K562 (cell line): Measurements from ENCODE around the gene DENND5B. TPM values are rescaled to one million over a fixed set of nuclear protein-coding genes. Genes with fewer than 3 reads are reported as not detected.

Experiments
- ATAC-seq: fragments of 200-7000 bp; cut with Tn5 transposase; 3 replicates; pipeline ENCODE4 v1.9.1; 2020; ENCODE audit warnings: moderate library complexity
- BruUV-seq: library from RNA; stranded (reverse); fragments of 400-500 nt; replicated peaks from 2 replicates; lab custom pipeline; 2021; lab: Mats Ljungman, UMichigan
- CTCF ChIA-PET: fragments of 300-600 bp; formaldehyde crosslinking; extraction: SDS; loops from one replicate; lab custom pipeline; 2021; ENCODE audit warnings: low intra/inter-chr PET ratio; lab: Yijun Ruan, JAX
- POLR2A ChIA-PET: fragments of 300-600, 350-650 bp; sonication (Branson Sonifier 250); formaldehyde crosslinking; extraction: SDS; loops from one replicate; lab custom pipeline; 2021; ENCODE audit warnings: antibody characterized with exemption, inconsistent platforms; lab: Yijun Ruan, JAX
- DNase-seq, 4 experiments: peaks; one replicate each; pipeline versions ENCODE4 v3.0.0 to v3.0.0-alpha.2; 2011 to 2018; ENCODE audit warnings: low spot score in 3 of 4, mixed read lengths in 3 of 4; ENCODE audit errors: extremely low read depth in 1 of 4
- FAIRE-seq: peaks from 2 replicates; lab custom pipeline; 2011; peaks lifted over from hg19 to GRCh38; lab: Jason Lieb, UNC
- H2AFZ ChIP-seq: 2 replicates; pipeline ENCODE4 v1.6.0; 2011; ENCODE audit warnings: low read depth, low read length, control low read depth, inconsistent platforms
- H3K27ac ChIP-seq: fragments of 200-600 bp; 3 replicates; pipeline ENCODE4 v1.8.0; 2011; ENCODE audit warnings: low read depth, mild to moderate bottlenecking, control low read depth, inconsistent platforms, low read length, moderate library complexity, mixed read lengths; ENCODE audit errors: extremely low read depth
- H3K27me3 ChIP-seq, 2 experiments: fragments of 300-600 bp in 1 of 2; 2 replicates in 1 of 2; 3 replicates in 1 of 2; pipeline versions ENCODE4 v1.6.0 to v1.8.0; 2011; ENCODE audit warnings: inconsistent platforms in 2 of 2, low read length in 2 of 2, mild to moderate bottlenecking in 1 of 2, mixed read lengths in 1 of 2, moderate library complexity in 1 of 2; ENCODE audit not compliant: control insufficient read depth in 2 of 2, insufficient read depth in 2 of 2
- H3K36me3 ChIP-seq: fragments of 300-600 bp; 3 replicates; pipeline ENCODE4 v1.8.0; 2011; ENCODE audit warnings: mild to moderate bottlenecking, low read length, inconsistent platforms; ENCODE audit not compliant: control insufficient read depth, insufficient read depth
- H3K4me1 ChIP-seq, 2 experiments: fragments of 200-600 bp in 1 of 2; replicated peaks in 1 of 2; 2 replicates in 1 of 2; 3 replicates in 1 of 2; pipeline versions ENCODE4 v1.5.1 to v1.8.0; 2011; ENCODE audit warnings: inconsistent platforms in 2 of 2, low read length in 2 of 2, mild to moderate bottlenecking in 1 of 2, mixed read lengths in 1 of 2, moderate library complexity in 1 of 2; ENCODE audit not compliant: control insufficient read depth in 2 of 2, insufficient read depth in 2 of 2
- H3K4me2 ChIP-seq: 2 replicates; pipeline ENCODE4 v1.6.1; 2011; ENCODE audit warnings: low read length, control low read depth, inconsistent platforms, mixed read lengths; ENCODE audit not compliant: insufficient read depth
- H3K4me3 ChIP-seq: fragments of 200-600 bp; sonication (generic), shearing (Covaris generic); 2 replicates; pipeline ENCODE4 v1.5.1; 2016; ENCODE audit warnings: control low read depth, inconsistent platforms
- H3K79me2 ChIP-seq: fragments of 200-600 bp; 3 replicates; pipeline ENCODE4 v1.8.0; 2011; ENCODE audit warnings: low read length, inconsistent platforms; ENCODE audit not compliant: control insufficient read depth, insufficient read depth
- H3K9ac ChIP-seq, 2 experiments: 2 replicates each; pipeline versions ENCODE4 v1.6.0 to v1.6.1; 2011; ENCODE audit warnings: low read depth in 2 of 2, low read length in 2 of 2, control low read depth in 1 of 2, inconsistent platforms in 1 of 2, mild to moderate bottlenecking in 1 of 2, mixed read lengths in 1 of 2; ENCODE audit not compliant: insufficient read depth in 1 of 2
- H3K9me1 ChIP-seq: one replicate; pipeline ENCODE4 v1.6.0; 2011; ENCODE audit warnings: inconsistent platforms, mild to moderate bottlenecking, low read length, moderate library complexity; ENCODE audit not compliant: control insufficient read depth, insufficient read depth
- H3K9me3 ChIP-seq: replicated peaks from 2 replicates; pipeline ENCODE4 v1.5.1; 2011; ENCODE audit warnings: low read depth, low read length, inconsistent platforms; ENCODE audit not compliant: control insufficient read depth, insufficient read depth
- H4K20me1 ChIP-seq: replicated peaks from 2 replicates; pipeline ENCODE4 v1.6.1; 2011; ENCODE audit warnings: low read length, inconsistent platforms, mixed read lengths; ENCODE audit not compliant: control insufficient read depth, insufficient read depth
- NR2C1 ChIP-seq, 2 experiments: fragments of 450-650 bp; IDR thresholded peaks; 2 replicates each; pipeline ENCODE4 v1.6.1; 2017; ENCODE audit warnings: mild to moderate bottlenecking in 2 of 2, antibody characterized with exemption in 1 of 2, inconsistent platforms in 1 of 2, missing compliant biosample characterization in 1 of 2, missing genetic modification characterization in 1 of 2
- NR2C2 ChIP-seq, 2 experiments: fragments of 200-800 bp in 1 of 2; sonication (Bioruptor generic) in 1 of 2; sonication (generic) in 1 of 2; formaldehyde crosslinking in 1 of 2; IDR thresholded peaks; 2 replicates each; pipeline versions ENCODE4 v1.6.1 to v1.8.0; 2016 to 2022; ENCODE audit warnings: mild to moderate bottlenecking in 1 of 2, missing compliant biosample characterization in 1 of 2, missing genetic modification characterization in 1 of 2, missing genetic modification reagents in 1 of 2
- PHF20 ChIP-seq: fragments of 450-650 bp; IDR thresholded peaks from 2 replicates; pipeline ENCODE4 v1.6.1; 2018; ENCODE audit not compliant: partially characterized antibody
- SLC30A9 ChIP-seq: fragments of 250-450 bp; sonication (Bioruptor Pico); IDR thresholded peaks from 2 replicates; pipeline ENCODE4 v1.8.0; 2022; ENCODE audit warnings: mild to moderate bottlenecking, moderate library complexity
- SMAD2 ChIP-seq: fragments of 150-350 bp; IDR thresholded peaks from 2 replicates; pipeline ENCODE4 v1.6.1; 2014; ENCODE audit warnings: low read depth, mild to moderate bottlenecking, low read length
- ZNF766 ChIP-seq: fragments of 200-800 bp; sonication (Bioruptor generic); conservative IDR thresholded peaks from 2 replicates; pipeline ENCODE4 v1.6.1; 2016; ENCODE audit warnings: missing genetic modification characterization, missing compliant biosample characterization
- ZNF780A ChIP-seq: fragments of 250-450 bp; sonication (Bioruptor Pico); IDR thresholded peaks from 2 replicates; pipeline ENCODE4 v1.5.0; 2021; ENCODE audit warnings: mild to moderate bottlenecking
- WGBS: fragments of 100-300 bp; shearing (Covaris generic); methylation state at CpG from one replicate; pipeline ENCODE4 v1.1.6; 2016; ENCODE audit warnings: low coverage, mixed read lengths; ENCODE audit not compliant: insufficient coverage; ENCODE audit errors: missing lambda C conversion rate; 5-methylcytosine and 5-hydroxymethylcytosine counted together
- in situ Hi-C: fragments of 300-500 bp; cut with MboI; formaldehyde crosslinking; loops from 4 replicates; pipeline ENCODE4 v1.15.0; 2018; ENCODE audit warnings: inconsistent platforms, mixed read lengths
- intact Hi-C: fragments of 100-400 bp; cut with micrococcal nuclease; formaldehyde crosslinking; loops from 2 replicates; pipeline ENCODE4 v1.14.2; 2022
- polyA plus RNA-seq, 8 experiments: library from polyadenylated mRNA; depleted of rRNA in 4 of 8; stranded (reverse) in 5 of 8; unstranded in 3 of 8; fragments of >200 nt; fragmentation: Nextera tagmentation in 2 of 8; fragmentation: Illumina TruSeq in 1 of 8; extraction: Ambion mirVana in 2 of 8; extraction: Trizol in 1 of 8; gene quantifications; 2 replicates each; pipeline versions ENCODE4 v1.2.1 to v1.2.3, GENCODE V29; 2011 to 2014; ENCODE audit warnings: inconsistent platforms in 1 of 8, missing spikeins in 1 of 8
- total RNA-seq, 7 experiments: library from RNA; depleted of rRNA in 6 of 7; stranded (reverse); fragments of >200 nt in 6 of 7; fragmentation: Illumina TruSeq in 2 of 7; extraction: Trizol in 2 of 7; gene quantifications; 2 replicates each; pipeline versions ENCODE4 v1.2.1 to v1.2.3, GENCODE V29; 2011 to 2021; ENCODE audit warnings: low replicate concordance in 1 of 7
- TF ChIP-seq, protein P1 (sequence below), 2 experiments: IDR thresholded peaks in 1 of 2; conservative IDR thresholded peaks in 1 of 2; 2 replicates each; pipeline ENCODE4 v1.6.1; 2016; ENCODE audit warnings: low read depth in 2 of 2, mild to moderate bottlenecking in 1 of 2, missing compliant biosample characterization in 1 of 2, missing genetic modification characterization in 1 of 2, moderate library complexity in 1 of 2

DENND5B gene
- total and polyA plus RNA-seq, 9 of the 15 experiments (the other 6 are each of a cell fraction or from before 2014, with no cell fraction given): 0.99 to 6.0 (median 3.6) TPM

DNA sequence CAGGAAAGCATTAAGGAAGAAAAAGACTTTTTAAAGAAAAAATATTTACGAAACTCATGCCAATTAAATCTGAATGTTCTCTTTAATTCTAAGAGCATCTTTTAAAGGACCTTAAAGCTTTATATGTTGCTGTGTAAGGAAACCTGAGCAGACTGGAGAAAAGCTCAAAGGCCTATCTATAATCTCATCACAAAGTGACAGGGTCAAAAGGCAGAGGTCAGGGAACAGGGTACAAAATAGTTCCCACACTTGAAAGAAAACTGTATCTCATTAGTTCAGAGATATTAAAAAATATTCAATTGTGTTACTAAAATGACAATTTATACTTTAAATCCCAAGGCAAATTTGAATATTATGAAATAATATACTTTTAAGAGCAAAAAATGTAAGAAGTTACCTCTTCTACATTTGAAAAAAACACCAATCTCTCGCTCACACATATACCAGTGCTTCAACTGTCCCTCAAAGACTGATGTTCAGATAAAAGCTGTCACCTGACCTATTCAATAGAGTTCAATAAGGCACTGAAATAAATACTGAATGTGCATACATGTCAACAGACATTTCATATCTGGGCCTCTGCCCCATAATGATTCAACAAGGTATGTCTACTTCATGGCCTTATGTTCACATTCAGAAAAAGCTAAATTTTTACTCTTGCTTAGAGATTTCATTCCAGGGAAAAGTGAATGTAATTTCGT lies 17.9 kb downstream of the DENND5B start:
- no TSS peak for BruUV-seq
- TF ChIP-seq ZNF780A: no peak
- TF ChIP-seq NR2C2 (CRISPR knock-in tag; IDR thresholded peaks at IDR 0.05): no peak
- TF ChIP-seq NR2C2 (tag; IDR thresholded peaks at IDR 0.05): peak; percentile 78
- TF ChIP-seq NR2C1 (IDR thresholded peaks at IDR 0.05): no peak
- TF ChIP-seq NR2C1 (tag; IDR thresholded peaks at IDR 0.05): peak; percentile 50; the same call in 1 of the 2 replicates
- Histone ChIP-seq H3K79me2 (no peaks in the 10 kb centered on the region), H3K27ac (no peak overlapping the region), H3K9me1 (no peaks in the 10 kb centered on the region), H3K4me1 (no peaks in the 10 kb centered on the region), H3K4me2 (no peak overlapping the region), H3K9ac (no peak overlapping the region), H2AFZ (no peak overlapping the region), H4K20me1 (no peaks in the 10 kb centered on the region), H3K9me3 (no peaks in the 10 kb centered on the region), H3K4me3 (no peak overlapping the region), H3K27me3 (peaks cover 3 to 5% of the 10 kb centered on the region in 2 experiments; a peak in 2 of 5 replicates), H3K36me3 (no peaks in the 10 kb centered on the region)
- 15% methylated on average over 3 of the region's 3 CpGs for WGBS
- ATAC-seq (no peak), DNase-seq (no peak), FAIRE-seq (no peak)
- intact Hi-C loops: no loop called here
- ChIA-PET POLR2A (interaction anchor here (0.7 to 1.9 kb wide), 2 partner anchors 12 to 18 kb away, joined by 3 to 6 read pairs; no protein-coding TSS in a partner anchor), CTCF (no interaction called here)
- in situ Hi-C loops: no loop called here

DNA sequence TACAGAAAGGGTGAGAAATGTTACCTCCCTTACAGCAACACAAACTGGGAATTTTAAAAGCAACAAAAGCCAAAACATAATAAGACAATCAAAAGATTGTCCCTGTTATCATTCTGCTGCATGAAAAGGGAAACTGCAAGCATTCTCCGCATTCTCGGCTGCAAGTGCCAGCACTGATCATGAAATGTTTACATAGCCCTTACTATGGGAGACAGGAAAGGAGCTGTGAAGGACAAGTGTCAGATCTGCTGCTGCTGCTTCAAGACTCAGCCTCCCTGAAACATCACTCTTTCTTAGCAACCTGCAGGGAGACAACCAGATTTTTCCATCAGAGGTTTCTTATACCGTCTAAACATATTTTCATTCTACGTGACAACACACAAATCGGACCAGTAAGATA lies 20.1 kb downstream of the DENND5B start:
- Histone ChIP-seq H3K4me2 (no peak overlapping the region), H3K79me2 (no peaks in the 10 kb centered on the region), H4K20me1 (no peaks in the 10 kb centered on the region), H2AFZ (no peak overlapping the region), H3K9me1 (no peaks in the 10 kb centered on the region), H3K9me3 (no peaks in the 10 kb centered on the region), H3K4me3 (no peak overlapping the region), H3K9ac (no peak overlapping the region), H3K27me3 (peaks cover 3 to 5% of the 10 kb centered on the region in 2 experiments; a peak in 1 of 5 replicates), H3K27ac (no peak overlapping the region), H3K36me3 (no peaks in the 10 kb centered on the region), H3K4me1 (no peaks in the 10 kb centered on the region)
- 3% methylated on average over 5 of the region's 5 CpGs for WGBS
- no peak for TF ChIP-seq SLC30A9 (CRISPR knock-in tag)
- 0 out of 2 replicates have a peak, but pooled peaks have one; percentile 35 for TF ChIP-seq ZNF766
- no peak for TF ChIP-seq SMAD2
- TF ChIP-seq PHF20: no peak
- TF ChIP-seq, protein P1, sequence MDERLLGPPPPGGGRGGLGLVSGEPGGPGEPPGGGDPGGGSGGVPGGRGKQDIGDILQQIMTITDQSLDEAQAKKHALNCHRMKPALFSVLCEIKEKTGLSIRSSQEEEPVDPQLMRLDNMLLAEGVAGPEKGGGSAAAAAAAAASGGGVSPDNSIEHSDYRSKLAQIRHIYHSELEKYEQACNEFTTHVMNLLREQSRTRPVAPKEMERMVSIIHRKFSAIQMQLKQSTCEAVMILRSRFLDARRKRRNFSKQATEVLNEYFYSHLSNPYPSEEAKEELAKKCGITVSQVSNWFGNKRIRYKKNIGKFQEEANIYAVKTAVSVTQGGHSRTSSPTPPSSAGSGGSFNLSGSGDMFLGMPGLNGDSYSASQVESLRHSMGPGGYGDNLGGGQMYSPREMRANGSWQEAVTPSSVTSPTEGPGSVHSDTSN (CRISPR knock-in tag; IDR thresholded peaks at IDR 0.05; ENCODE audit: low read depth): no peak
- TF ChIP-seq, protein P1 (tag; conservative IDR thresholded peaks at IDR 0.05; ENCODE audit: low read depth): 0 out of 2 replicates have a peak, but pooled peaks have one; percentile 8
- intact Hi-C loops: no loop called here
- POLR2A ChIA-PET: interaction anchor here (0.9 kb wide), 2 partner anchors 19 to 62 kb away, joined by 3 read pairs; no protein-coding TSS in a partner anchor
- in situ Hi-C loops: no loop called here
- BruUV-seq: no TSS peak
- DNase-seq (no peak), FAIRE-seq (peak; percentile 11), ATAC-seq (0 out of 3 replicates have a peak, but pooled peaks have one; percentile 32)
- CTCF ChIA-PET: no interaction called here
